ENCODE results near the gene CEP85L.

Gene CEP85L

DNA sequence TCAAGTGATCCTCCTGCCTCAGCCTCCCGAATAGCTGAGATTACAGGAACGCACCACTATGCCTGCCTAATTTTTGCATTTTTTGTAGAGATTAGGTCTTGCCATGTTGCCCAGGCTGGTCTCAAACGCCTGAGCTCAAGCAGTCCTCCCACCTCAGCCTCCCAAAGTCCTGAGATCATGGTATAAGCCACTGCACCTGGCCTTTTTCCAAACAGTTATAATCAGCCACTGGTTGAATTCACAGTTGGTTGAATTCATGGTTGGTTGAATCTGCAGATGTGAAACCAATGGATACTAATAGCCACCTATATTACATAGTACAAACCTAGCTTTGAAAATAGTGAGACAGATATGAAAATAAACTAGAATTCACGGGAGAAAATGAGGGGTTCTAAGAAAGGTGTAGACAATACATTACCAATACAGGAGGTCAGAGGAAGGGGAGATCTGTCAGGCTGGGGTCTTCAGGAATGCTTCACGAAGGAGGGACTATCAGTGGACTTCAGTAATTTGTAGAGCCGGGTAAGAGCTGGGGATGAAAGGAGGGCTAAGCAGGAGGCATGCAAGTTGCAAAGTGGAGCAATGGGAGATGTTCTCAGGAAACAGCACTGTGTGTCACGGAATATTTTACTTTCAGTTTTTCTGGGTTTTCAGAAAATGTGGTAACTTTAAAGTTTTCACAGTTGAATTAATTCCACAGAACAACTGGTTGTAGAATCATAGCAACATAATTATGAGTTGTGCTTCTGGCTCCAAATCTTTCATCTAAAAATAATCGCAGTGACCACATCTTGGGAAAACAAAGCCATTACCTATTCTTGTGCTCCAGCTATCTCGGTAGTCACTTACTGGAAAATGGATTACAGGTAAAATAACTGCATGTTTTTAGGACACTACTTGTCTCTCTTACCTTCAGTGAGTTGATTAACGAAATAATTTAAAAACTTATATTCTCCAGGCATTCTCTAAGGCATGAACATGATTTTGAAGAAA, 12.9 kb upstream of the CEP85L start:
- H3K4me3 ChIP-seq (ENCODE audit: low read depth, low read length), result peak overlapping the region; percentile 34; the same call in 1 of the 2 replicates
- DNase-seq (ENCODE audit: low read depth), result no peak
- TF ChIP-seq, protein P1, sequence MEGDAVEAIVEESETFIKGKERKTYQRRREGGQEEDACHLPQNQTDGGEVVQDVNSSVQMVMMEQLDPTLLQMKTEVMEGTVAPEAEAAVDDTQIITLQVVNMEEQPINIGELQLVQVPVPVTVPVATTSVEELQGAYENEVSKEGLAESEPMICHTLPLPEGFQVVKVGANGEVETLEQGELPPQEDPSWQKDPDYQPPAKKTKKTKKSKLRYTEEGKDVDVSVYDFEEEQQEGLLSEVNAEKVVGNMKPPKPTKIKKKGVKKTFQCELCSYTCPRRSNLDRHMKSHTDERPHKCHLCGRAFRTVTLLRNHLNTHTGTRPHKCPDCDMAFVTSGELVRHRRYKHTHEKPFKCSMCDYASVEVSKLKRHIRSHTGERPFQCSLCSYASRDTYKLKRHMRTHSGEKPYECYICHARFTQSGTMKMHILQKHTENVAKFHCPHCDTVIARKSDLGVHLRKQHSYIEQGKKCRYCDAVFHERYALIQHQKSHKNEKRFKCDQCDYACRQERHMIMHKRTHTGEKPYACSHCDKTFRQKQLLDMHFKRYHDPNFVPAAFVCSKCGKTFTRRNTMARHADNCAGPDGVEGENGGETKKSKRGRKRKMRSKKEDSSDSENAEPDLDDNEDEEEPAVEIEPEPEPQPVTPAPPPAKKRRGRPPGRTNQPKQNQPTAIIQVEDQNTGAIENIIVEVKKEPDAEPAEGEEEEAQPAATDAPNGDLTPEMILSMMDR (IDR thresholded peaks at IDR 0.05; ENCODE audit: low read depth, low read length, missing control alignments), result no peak

DNA sequence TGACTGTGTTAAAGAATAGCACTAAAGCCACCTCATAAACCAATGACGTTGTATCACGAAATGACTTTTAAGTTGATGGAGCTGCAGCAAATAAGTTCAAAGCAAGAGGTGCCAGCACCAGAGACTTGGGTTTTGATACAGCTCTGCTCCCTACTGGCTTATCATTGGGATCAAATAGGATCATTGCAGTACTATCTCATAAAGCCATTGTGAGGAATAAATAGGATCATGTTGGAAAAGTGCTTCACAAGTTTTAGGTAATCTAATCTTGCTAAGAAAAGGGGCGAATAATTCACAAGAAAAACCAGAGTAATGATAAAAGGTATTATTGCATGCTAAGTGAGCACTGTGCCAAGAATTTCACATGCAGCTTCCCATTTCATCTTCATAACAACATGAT, 10.4 kb upstream of the CEP85L start:
- no peak for DNase-seq (ENCODE audit: low read depth)
- H3K4me3 ChIP-seq (ENCODE audit: low read depth, low read length), result no peak overlapping the region
- TF ChIP-seq, protein P1 (IDR thresholded peaks at IDR 0.05; ENCODE audit: low read depth, low read length, missing control alignments), result no peak

DNA sequence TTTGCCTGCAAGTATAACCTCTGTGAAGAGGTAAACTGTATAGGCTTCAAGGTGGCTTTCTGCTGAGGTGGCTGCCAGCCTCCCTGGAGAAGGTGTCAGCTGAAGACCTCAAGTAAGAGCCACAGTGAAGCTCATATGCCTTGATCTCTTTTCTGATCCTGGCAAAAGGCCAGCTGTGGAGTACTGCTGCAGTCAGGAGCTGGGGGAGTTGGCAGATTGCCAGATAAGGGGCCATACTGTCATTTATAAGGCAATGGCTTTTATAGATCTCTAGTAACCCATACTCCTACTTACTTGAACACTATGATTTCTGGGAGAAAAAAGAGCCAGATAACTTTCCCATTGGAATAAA, 8.8 kb upstream of the CEP85L start:
- DNase-seq (ENCODE audit: low read depth), result no peak
- H3K4me3 ChIP-seq (ENCODE audit: low read depth, low read length), result no peak overlapping the region
- TF ChIP-seq, protein P1 (IDR thresholded peaks at IDR 0.05; ENCODE audit: low read depth, low read length, missing control alignments), result no peak

- no peak overlapping the region for H3K4me3 ChIP-seq (ENCODE audit: low read depth, low read length)
- TF ChIP-seq, protein P1 (IDR thresholded peaks at IDR 0.05; ENCODE audit: low read depth, low read length, missing control alignments), result no peak
- DNase-seq (ENCODE audit: low read depth), result no peak
Observed at GRCh38 chr6:118659513-118660217, 8.3 kb upstream of the CEP85L start.

DNA sequence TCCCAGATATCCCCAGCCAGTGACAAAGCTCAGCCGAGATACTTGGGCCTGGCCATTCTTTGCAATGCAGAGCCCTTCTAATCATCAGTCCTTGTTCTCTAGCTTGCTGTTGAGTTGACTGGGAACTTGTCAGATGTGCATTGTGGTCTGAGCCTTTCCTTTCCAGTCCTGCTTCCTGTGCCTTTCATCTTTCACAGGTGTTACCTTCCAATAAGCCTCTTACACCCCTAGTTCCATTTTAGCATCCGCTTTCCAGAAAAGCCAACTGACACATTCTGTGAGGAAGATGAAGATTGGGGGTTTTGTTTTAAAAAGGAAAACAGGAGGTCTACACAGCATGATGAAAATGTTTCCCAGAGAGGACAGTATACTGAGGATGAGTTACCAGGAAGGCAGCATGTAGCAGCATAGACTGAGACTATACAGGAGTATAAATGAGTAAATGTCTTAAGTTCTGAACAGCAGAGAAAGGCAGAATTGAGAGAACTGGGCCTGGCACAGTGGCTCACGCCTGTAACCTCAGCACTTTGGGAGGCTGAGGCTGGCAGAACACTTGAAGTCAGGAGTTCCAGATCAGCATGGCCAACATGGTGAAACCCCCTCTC, 5.6 kb upstream of the CEP85L start:
- no peak overlapping the region for H3K4me3 ChIP-seq (ENCODE audit: low read depth, low read length)
- TF ChIP-seq, protein P1 (IDR thresholded peaks at IDR 0.05; ENCODE audit: low read depth, low read length, missing control alignments), result no peak
- no peak for DNase-seq (ENCODE audit: low read depth)

DNA sequence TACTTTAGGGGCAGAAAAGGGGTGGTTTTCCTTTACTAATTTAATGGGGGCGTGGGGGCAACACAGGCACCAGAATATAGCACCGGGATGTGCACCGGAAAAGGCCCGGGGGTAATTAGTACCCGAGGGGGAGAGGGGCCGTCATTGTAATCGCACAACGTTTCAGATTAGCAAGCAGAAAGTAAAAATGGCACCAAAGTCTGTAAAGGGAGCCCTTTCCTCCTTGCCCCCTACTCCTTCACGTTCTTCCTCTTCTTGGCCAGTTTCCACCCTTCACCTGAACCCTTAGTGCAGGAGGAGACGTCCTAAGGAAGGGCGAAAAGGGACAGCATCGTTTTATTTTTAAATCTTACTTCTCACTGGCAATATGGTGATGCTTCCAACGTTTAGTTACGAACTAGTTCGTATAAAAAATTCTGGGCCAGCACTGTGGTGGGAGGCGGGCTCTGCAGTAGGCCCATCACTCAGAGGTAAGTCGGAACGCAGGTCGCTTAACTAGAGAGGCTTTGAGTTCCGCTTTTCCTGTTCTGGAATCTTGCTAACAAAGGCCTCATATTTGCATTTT, 742 bp upstream of the CEP85L start:
- TF ChIP-seq, protein P1 (IDR thresholded peaks at IDR 0.05; ENCODE audit: low read depth, low read length, missing control alignments), result no peak
- H3K4me3 ChIP-seq (ENCODE audit: low read depth, low read length), result peak overlapping the region; percentile 97
- no peak for DNase-seq (ENCODE audit: low read depth)
